HepG2 (cell line): ENCODE data around the gene MAPK8IP3. TPM values are rescaled to one million over a fixed set of nuclear protein-coding genes. Genes with fewer than 3 reads are reported as not detected.

Source experiments
- ATAC-seq: fragments of 200-7000 bp; cut with Tn5 transposase; 3 replicates; pipeline ENCODE4 v1.9.1; 2020; ENCODE audit warnings: mild to moderate bottlenecking, moderate library complexity
- BruUV-seq: library from RNA; stranded (reverse); fragments of 400-500 nt; replicated peaks from 2 replicates; lab custom pipeline; 2021; lab: Mats Ljungman, UMichigan
- CTCF ChIA-PET: fragments of 300-600 bp; formaldehyde crosslinking; extraction: SDS; loops from one replicate; lab custom pipeline; 2021; ENCODE audit warnings: low total read pairs, inconsistent platforms, low intra/inter-chr PET ratio; lab: Yijun Ruan, JAX
- POLR2A ChIA-PET: fragments of 350-600 bp; sonication (Branson Sonifier 250); formaldehyde crosslinking; loops from one replicate; lab custom pipeline; 2020; ENCODE audit warnings: antibody characterized with exemption, inconsistent platforms; lab: Yijun Ruan, JAX
- DNase-seq: peaks from one replicate; pipeline ENCODE4 v3.0.0-alpha.2; 2015; ENCODE audit warnings: low spot score
- FAIRE-seq: peaks from 3 replicates; lab custom pipeline; 2011; peaks lifted over from hg19 to GRCh38; lab: Jason Lieb, UNC
- H2AFZ ChIP-seq: one replicate; pipeline ENCODE4 v1.6.1; 2011; ENCODE audit warnings: low read length, inconsistent platforms
- H3K27ac ChIP-seq: fragments of 300-600 bp; 3 replicates; pipeline ENCODE4 v1.8.0; 2011; ENCODE audit warnings: mixed run types, mild to moderate bottlenecking, mixed read lengths, low read length, inconsistent platforms; ENCODE audit not compliant: insufficient read depth; ENCODE audit errors: extremely low read length
- H3K27me3 ChIP-seq, 2 experiments: fragments of 200-600 bp in 1 of 2; 2 replicates in 1 of 2; 3 replicates in 1 of 2; pipeline versions ENCODE4 v1.6.0 to v1.8.0; 2011; ENCODE audit warnings: low read length in 2 of 2, mild to moderate bottlenecking in 2 of 2, moderate library complexity in 2 of 2, inconsistent platforms in 1 of 2; ENCODE audit not compliant: insufficient read depth in 2 of 2, control insufficient read depth in 1 of 2
- H3K36me3 ChIP-seq, 2 experiments: fragments of 200-600 bp in 1 of 2; replicated peaks in 1 of 2; 2 replicates in 1 of 2; 3 replicates in 1 of 2; pipeline versions ENCODE4 v1.5.1 to v1.8.0; 2011; ENCODE audit warnings: low read length in 2 of 2, inconsistent platforms in 1 of 2; ENCODE audit not compliant: insufficient read depth in 2 of 2, control insufficient read depth in 1 of 2
- H3K4me1 ChIP-seq: 2 replicates; pipeline ENCODE4 v1.5.1; 2012; ENCODE audit warnings: low read length, inconsistent platforms; ENCODE audit not compliant: insufficient read depth
- H3K4me2 ChIP-seq: 2 replicates; pipeline ENCODE4 v1.6.0; 2011; ENCODE audit warnings: low read depth, low read length, inconsistent platforms
- H3K4me3 ChIP-seq, 3 experiments: fragments of 200-600 bp in 1 of 3; sonication (generic), shearing (Covaris generic) in 1 of 3; replicated peaks in 1 of 3; 2 replicates each; pipeline ENCODE4 v1.5.1; 2011 to 2016; ENCODE audit warnings: low read length in 3 of 3, inconsistent platforms in 2 of 3, low read depth in 2 of 3, mild to moderate bottlenecking in 2 of 3, control low read depth in 1 of 3, mixed read lengths in 1 of 3; ENCODE audit not compliant: insufficient read depth in 1 of 3
- H3K79me2 ChIP-seq: one replicate; pipeline ENCODE4 v1.6.1; 2011; ENCODE audit warnings: low read length, inconsistent platforms; ENCODE audit not compliant: insufficient read depth
- H3K9ac ChIP-seq: 2 replicates; pipeline ENCODE4 v1.6.0; 2011; ENCODE audit warnings: mild to moderate bottlenecking, low read depth, low read length, inconsistent platforms; ENCODE audit not compliant: insufficient read depth
- H3K9me3 ChIP-seq: 2 replicates; pipeline ENCODE4 v1.5.1; 2012; ENCODE audit warnings: mild to moderate bottlenecking, low read length
- H4K20me1 ChIP-seq: 2 replicates; pipeline ENCODE4 v1.6.0; 2011; ENCODE audit warnings: inconsistent platforms, mild to moderate bottlenecking, low read length, moderate library complexity; ENCODE audit not compliant: insufficient read depth
- AGO1 ChIP-seq: fragments of 200-400 bp; formaldehyde crosslinking; IDR thresholded peaks from 2 replicates; pipeline ENCODE4 v1.6.1; 2017; ENCODE audit warnings: mild to moderate bottlenecking, low read depth, low read length, moderate library complexity; ENCODE audit not compliant: poor library complexity, severe bottlenecking
- AGO2 ChIP-seq: fragments of 200-400 bp; formaldehyde crosslinking; optimal IDR thresholded peaks from 2 replicates; pipeline ENCODE3; 2017; ENCODE audit warnings: mild to moderate bottlenecking, low read depth, low read length, moderate library complexity
- FLYWCH1 ChIP-seq: sonication (generic); formaldehyde crosslinking; IDR thresholded peaks from 2 replicates; pipeline ENCODE4 v1.8.1; 2023; ENCODE audit warnings: mild to moderate bottlenecking, missing genetic modification reagents
- HNRNPLL ChIP-seq: fragments of 200-400 bp; formaldehyde crosslinking; IDR thresholded peaks from 2 replicates; pipeline ENCODE4 v1.6.1; 2017; ENCODE audit warnings: mild to moderate bottlenecking, low read depth, low read length; ENCODE audit not compliant: poor library complexity, severe bottlenecking
- NCOA2 ChIP-seq: sonication (generic); formaldehyde crosslinking; IDR thresholded peaks from 2 replicates; pipeline ENCODE4 v1.8.0; 2022; ENCODE audit warnings: inconsistent platforms
- ZFYVE20 ChIP-seq: sonication (generic); formaldehyde crosslinking; IDR thresholded peaks from 2 replicates; pipeline ENCODE4 v1.8.0; 2023; ENCODE audit warnings: low read depth, mild to moderate bottlenecking, moderate library complexity, missing genetic modification reagents, borderline replicate concordance
- ZNF607 ChIP-seq: sonication (generic); formaldehyde crosslinking; IDR thresholded peaks from 2 replicates; pipeline ENCODE4 v1.5.1; 2020; ENCODE audit warnings: missing genetic modification reagents, mild to moderate bottlenecking, borderline replicate concordance
- WGBS: methylation state at CpG from one replicate; pipeline ENCODE4 v1.1.6; 2017; ENCODE audit warnings: low lambda C conversion rate; 5-methylcytosine and 5-hydroxymethylcytosine counted together
- in situ Hi-C: cut with HindIII; loops from 2 replicates; pipeline ENCODE4 v1.10.0; 2017; ENCODE audit warnings: low pct_unique_long_range_greater_than_20kb; ENCODE audit not compliant: extremely low pct_ligation_motif_present
- intact Hi-C: fragments of 100-400 bp; cut with micrococcal nuclease; formaldehyde crosslinking; loops from one replicate; pipeline ENCODE4 v1.10.0; 2022; ENCODE audit not compliant: unreplicated experiment
- polyA plus RNA-seq, 8 experiments: library from polyadenylated mRNA; depleted of rRNA in 3 of 8; stranded (reverse) in 7 of 8; unstranded in 1 of 8; fragments of >200 nt; fragmentation: Illumina TruSeq in 4 of 8; extraction: Trizol in 4 of 8; gene quantifications; 2 replicates each; pipeline versions ENCODE4 v1.2.1 to v1.2.3, GENCODE V29; 2011 to 2016; ENCODE audit warnings: low read depth in 4 of 8, missing spikeins in 1 of 8, mixed read lengths in 1 of 8; ENCODE audit not compliant: insufficient read depth in 1 of 8
- total RNA-seq, 5 experiments: library from RNA; depleted of rRNA; stranded (reverse); fragments of >200 nt; fragmentation: Illumina TruSeq; extraction: Trizol; gene quantifications; 2 replicates each; pipeline ENCODE4 v1.2.3, GENCODE V29; 2016; ENCODE audit warnings: low read depth in 1 of 5

The MAPK8IP3 gene
- total and polyA plus RNA-seq, 2 of the 13 experiments (the other 11 are each of a cell fraction or from before 2014, with no cell fraction given) = 25.1 to 41.7 TPM

DNA sequence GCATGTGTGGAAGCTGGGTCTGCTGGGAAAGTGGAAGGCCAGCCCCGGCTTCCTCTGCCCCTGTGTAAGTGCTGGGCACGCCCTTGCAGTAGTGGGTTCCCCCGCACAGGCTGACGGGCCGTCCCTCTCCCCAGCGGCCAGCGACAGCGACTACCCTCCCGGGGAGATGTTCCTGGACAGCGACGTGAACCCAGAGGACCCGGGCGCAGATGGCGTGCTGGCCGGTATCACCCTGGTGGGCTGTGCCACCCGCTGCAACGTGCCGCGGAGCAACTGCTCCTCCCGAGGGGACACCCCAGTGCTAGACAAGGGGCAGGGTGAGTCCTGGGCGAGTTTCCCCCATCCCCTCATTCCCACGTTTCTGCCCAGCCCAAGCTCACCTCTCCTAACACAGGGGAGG, 59.8 kb downstream of the MAPK8IP3 start:
- H3K4me2 ChIP-seq = no peak overlapping the region
- ATAC-seq (no peak), DNase-seq (no peak), FAIRE-seq (no peak)
- H3K36me3 ChIP-seq = peaks cover 20 to 39% of the 10 kb centered on the region in 2 experiments; a peak in 4 of 5 replicates
- H3K4me1 ChIP-seq = no peaks in the 10 kb centered on the region
- H3K4me3 ChIP-seq = no peak overlapping the region
- H3K27ac ChIP-seq = no peak overlapping the region
- POLR2A ChIA-PET = no interaction called here
- 86% methylated on average over 2 of the region's 22 CpGs for WGBS
- TF ChIP-seq AGO2 = peak; percentile 56
- no peak for TF ChIP-seq HNRNPLL
- TF ChIP-seq ZFYVE20 (CRISPR knock-in tag) = no peak
- TF ChIP-seq AGO1 = peak; percentile 43
- no peak overlapping the region for H2AFZ ChIP-seq
- no peaks in the 10 kb centered on the region for H3K9me3 ChIP-seq
- H3K9ac ChIP-seq = no peak overlapping the region
- in situ Hi-C loops = no loop called here
- BruUV-seq = no TSS peak
- no peaks in the 10 kb centered on the region for H3K27me3 ChIP-seq
- intact Hi-C loops = no loop called here
- H3K79me2 ChIP-seq = no peaks in the 10 kb centered on the region
- no peaks in the 10 kb centered on the region for H4K20me1 ChIP-seq
- CTCF ChIA-PET = no interaction called here

DNA sequence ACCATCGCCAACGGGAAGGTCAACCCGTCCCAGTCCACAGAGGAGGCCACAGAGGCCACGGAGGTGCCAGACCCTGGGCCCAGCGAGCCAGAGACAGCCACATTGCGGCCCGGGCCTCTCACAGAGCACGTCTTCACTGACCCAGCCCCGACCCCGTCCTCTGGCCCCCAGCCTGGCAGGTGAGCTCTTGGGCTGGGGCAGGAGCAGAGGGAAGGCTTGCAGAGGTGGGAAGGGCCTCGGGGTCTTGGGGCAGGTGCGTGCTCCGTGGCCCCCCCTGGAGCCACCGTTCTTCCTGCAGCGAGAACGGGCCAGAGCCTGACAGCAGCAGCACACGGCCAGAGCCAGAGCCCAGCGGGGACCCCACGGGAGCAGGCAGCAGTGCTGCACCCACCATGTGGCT, 60.2 kb downstream of the MAPK8IP3 start:
- ChIA-PET POLR2A (no interaction called here), CTCF (no interaction called here)
- no peak overlapping the region for H3K9ac ChIP-seq
- BruUV-seq = no TSS peak
- 98% methylated on average over 10 of the region's 19 CpGs for WGBS
- no peaks in the 10 kb centered on the region for H3K79me2 ChIP-seq
- no peaks in the 10 kb centered on the region for H3K4me1 ChIP-seq
- no peak overlapping the region for H3K27ac ChIP-seq
- no peak for TF ChIP-seq FLYWCH1 (CRISPR knock-in tag)
- no peak for TF ChIP-seq NCOA2 (CRISPR knock-in tag)
- TF ChIP-seq ZNF607 (CRISPR knock-in tag) = no peak
- peak; percentile 16 for TF ChIP-seq AGO2
- no peak overlapping the region for H2AFZ ChIP-seq
- H4K20me1 ChIP-seq = no peaks in the 10 kb centered on the region
- no peak overlapping the region for H3K4me3 ChIP-seq
- no peak for FAIRE-seq
- intact Hi-C loops (no loop called here), in situ Hi-C loops (no loop called here)
- H3K4me2 ChIP-seq = no peak overlapping the region
- H3K36me3 ChIP-seq = peaks cover 20 to 39% of the 10 kb centered on the region in 2 experiments; a peak in 4 of 5 replicates
- no peaks in the 10 kb centered on the region for H3K9me3 ChIP-seq
- no peak for DNase-seq
- no peaks in the 10 kb centered on the region for H3K27me3 ChIP-seq
- ATAC-seq = no peak
